Effector memory CD8-positive, alpha-beta T cell (primary cell): Measurements from ENCODE around the gene SAMD8.
"Not testable (repeated sequence)": the region's sequence is repeated elsewhere in the genome, so short reads cannot be mapped to it uniquely, and the experiment has no call there.

ENCODE experiments used
- ATAC-seq: fragments of 150-1000 bp; cut with Tn5 transposase; replicated peaks from 2 replicates; pipeline ENCODE4 v1.10.0; 2021; ENCODE audit warnings: mild to moderate bottlenecking, moderate library complexity
- DNase-seq, 3 experiments: peaks; one replicate each; pipeline ENCODE4 v3.0.0; 2021
- H3K27ac Mint-ChIP-seq, 2 donors: one replicate each; pipeline ENCODE4 v1.8.0; 2022; ENCODE audit warnings: mild to moderate bottlenecking in 2 of 2, mixed read lengths in 2 of 2, moderate library complexity in 2 of 2
- H3K27me3 Mint-ChIP-seq, 2 donors: one replicate each; pipeline ENCODE4 v1.8.0; 2022; ENCODE audit warnings: mixed read lengths in 2 of 2
- H3K36me3 Mint-ChIP-seq: one replicate; pipeline ENCODE4 v1.8.0; 2022; ENCODE audit warnings: mild to moderate bottlenecking, moderate library complexity, mixed read lengths; ENCODE audit not compliant: insufficient read depth
- H3K4me1 Mint-ChIP-seq, 2 donors: one replicate each; pipeline ENCODE4 v1.8.0; 2022; ENCODE audit warnings: low read depth in 2 of 2, mixed read lengths in 2 of 2
- H3K4me3 Mint-ChIP-seq, 2 donors: one replicate each; pipeline ENCODE4 v1.8.0; 2022; ENCODE audit warnings: mild to moderate bottlenecking in 2 of 2, mixed read lengths in 2 of 2, moderate library complexity in 2 of 2
- H3K9me3 Mint-ChIP-seq, 2 donors: one replicate each; pipeline ENCODE4 v1.8.0; 2022; ENCODE audit warnings: mixed read lengths in 2 of 2

The SAMD8 gene

GRCh38 chr10:75206638-75207037 lies 95.2 kb downstream of the SAMD8 start:
- H3K27ac Mint-ChIP-seq, H3K9me3 Mint-ChIP-seq, H3K4me3 Mint-ChIP-seq, H3K27me3 Mint-ChIP-seq, DNase-seq, ATAC-seq: not testable (repeated sequence)
- peaks cover 16% of the 10 kb centered on the region for H3K36me3 Mint-ChIP-seq
- H3K4me1 Mint-ChIP-seq: peaks cover 6 to 12% of the 10 kb centered on the region in 2 donors

GRCh38 chr10:75207079-75207856 lies 95.8 kb downstream of the SAMD8 start:
- DNase-seq (no peak), ATAC-seq (no peak)
- no peak overlapping the region for H3K4me3 Mint-ChIP-seq
- peaks cover 17% of the 10 kb centered on the region for H3K36me3 Mint-ChIP-seq
- H3K27ac Mint-ChIP-seq: no peak overlapping the region
- no peaks in the 10 kb centered on the region for H3K9me3 Mint-ChIP-seq
- no peaks in the 10 kb centered on the region for H3K27me3 Mint-ChIP-seq
- peaks cover 8 to 17% of the 10 kb centered on the region in 2 donors for H3K4me1 Mint-ChIP-seq

GRCh38 chr10:75207857-75208144 lies 96.3 kb downstream of the SAMD8 start:
- Mint-ChIP-seq H3K9me3 (no peaks in the 10 kb centered on the region), H3K4me1 (peaks cover 10 to 23% of the 10 kb centered on the region in 2 donors), H3K4me3 (no peak overlapping the region), H3K27ac (no peak overlapping the region), H3K36me3 (peaks cover 22% of the 10 kb centered on the region), H3K27me3 (no peaks in the 10 kb centered on the region)
- DNase-seq (no peak), ATAC-seq (no peak)

GRCh38 chr10:75208181-75208580 lies 96.7 kb downstream of the SAMD8 start:
- Mint-ChIP-seq H3K36me3 (peaks cover 26% of the 10 kb centered on the region), H3K9me3 (no peaks in the 10 kb centered on the region), H3K27ac (no peak overlapping the region), H3K27me3 (no peaks in the 10 kb centered on the region), H3K4me3 (peak overlapping the region in 1 of 2 donors; percentile 38), H3K4me1 (peaks cover 10 to 26% of the 10 kb centered on the region in 2 donors)
- no peak for ATAC-seq
- DNase-seq: no peak

- Mint-ChIP-seq H3K27me3 (no peaks in the 10 kb centered on the region), H3K9me3 (no peaks in the 10 kb centered on the region), H3K4me1 (peaks cover 10 to 26% of the 10 kb centered on the region in 2 donors), H3K36me3 (peaks cover 34% of the 10 kb centered on the region), H3K4me3 (peak overlapping the region; percentile 92 to 94), H3K27ac (peak overlapping the region; percentile 97 to 99)
- DNase-seq (no peak), ATAC-seq (no peak)
These were observed 97.8 kb downstream of the SAMD8 start for GRCh38 chr10:75209086-75209920.

GRCh38 chr10:75209921-75210281 lies 98.4 kb downstream of the SAMD8 start:
- Mint-ChIP-seq H3K27me3 (no peaks in the 10 kb centered on the region), H3K9me3 (no peaks in the 10 kb centered on the region), H3K36me3 (peaks cover 40% of the 10 kb centered on the region), H3K4me3 (peak overlapping the region; percentile 92 to 94), H3K4me1 (peaks cover 10 to 26% of the 10 kb centered on the region in 2 donors), H3K27ac (peak overlapping the region; percentile 97 to 99)
- DNase-seq (peak; percentile 67 to 78 (median 71)), ATAC-seq (peak; percentile 60)

- peak within 1 kb of the TSS; percentile 92 to 94 for H3K4me3 Mint-ChIP-seq
- ATAC-seq (peak; percentile 79), DNase-seq (peak; percentile 96 to 99 (median 98))
- peak within 1 kb of the TSS; percentile 97 to 99 for H3K27ac Mint-ChIP-seq
- H3K9me3 Mint-ChIP-seq: no peaks in the 10 kb centered on the region
- H3K36me3 Mint-ChIP-seq: peaks cover 45% of the 10 kb centered on the region
- H3K27me3 Mint-ChIP-seq: no peaks in the 10 kb centered on the region
- H3K4me1 Mint-ChIP-seq: peaks cover 10 to 26% of the 10 kb centered on the region in 2 donors
These were observed 99.0 kb downstream of the SAMD8 start, which contains the start of gene VDAC2 for GRCh38 chr10:75210282-75211006. Gene VDAC2 (plus strand): TSS chr10:75210796. CDS start chr10:75211159, 363 bp downstream.

GRCh38 chr10:75211007-75211691 lies 99.7 kb downstream of the SAMD8 start:
- peak overlapping the region; percentile 92 to 94 for H3K4me3 Mint-ChIP-seq
- no peaks in the 10 kb centered on the region for H3K27me3 Mint-ChIP-seq
- H3K4me1 Mint-ChIP-seq: peaks cover 13 to 31% of the 10 kb centered on the region in 2 donors
- DNase-seq: peak in 2 of 3 experiments; percentile 3 to 8
- ATAC-seq: no peak
- peak overlapping the region; percentile 97 to 99 for H3K27ac Mint-ChIP-seq
- peaks cover 52% of the 10 kb centered on the region for H3K36me3 Mint-ChIP-seq
- no peaks in the 10 kb centered on the region for H3K9me3 Mint-ChIP-seq

GRCh38 chr10:75212343-75212742 lies 100.9 kb downstream of the SAMD8 start:
- Mint-ChIP-seq H3K9me3 (no peaks in the 10 kb centered on the region), H3K27me3 (no peaks in the 10 kb centered on the region), H3K27ac (peak overlapping the region; percentile 49 to 78), H3K4me1 (peaks cover 14 to 38% of the 10 kb centered on the region in 2 donors), H3K4me3 (peak overlapping the region; percentile 92 to 94), H3K36me3 (peaks cover 64% of the 10 kb centered on the region)
- no peak for DNase-seq
- no peak for ATAC-seq

GRCh38 chr10:75220274-75220673 lies 108.8 kb downstream of the SAMD8 start:
- Mint-ChIP-seq H3K27ac (peak overlapping the region in 1 of 2 donors; percentile 49), H3K36me3 (peaks cover 97% of the 10 kb centered on the region), H3K27me3 (no peaks in the 10 kb centered on the region), H3K9me3 (no peaks in the 10 kb centered on the region), H3K4me1 (peaks cover 22 to 55% of the 10 kb centered on the region in 2 donors), H3K4me3 (no peak overlapping the region)
- no peak for ATAC-seq
- DNase-seq: no peak

GRCh38 chr10:75221492-75221891 lies 110.0 kb downstream of the SAMD8 start:
- H3K27ac Mint-ChIP-seq: peak overlapping the region; percentile 44 to 83
- not testable (repeated sequence) for H3K4me3 Mint-ChIP-seq, DNase-seq, H3K27me3 Mint-ChIP-seq, H3K9me3 Mint-ChIP-seq, ATAC-seq
- H3K4me1 Mint-ChIP-seq: peaks cover 19 to 51% of the 10 kb centered on the region in 2 donors
- H3K36me3 Mint-ChIP-seq: peaks cover 97% of the 10 kb centered on the region

- H3K36me3 Mint-ChIP-seq: peaks cover 97% of the 10 kb centered on the region
- no peaks in the 10 kb centered on the region for H3K9me3 Mint-ChIP-seq
- no peak overlapping the region for H3K4me3 Mint-ChIP-seq
- H3K27me3 Mint-ChIP-seq: no peaks in the 10 kb centered on the region
- H3K27ac Mint-ChIP-seq: peak overlapping the region; percentile 76 to 83
- ATAC-seq: no peak
- DNase-seq: no peak
- peaks cover 23 to 48% of the 10 kb centered on the region in 2 donors for H3K4me1 Mint-ChIP-seq
These were observed 112.1 kb downstream of the SAMD8 start for GRCh38 chr10:75223507-75223906.

- peaks cover 97% of the 10 kb centered on the region for H3K36me3 Mint-ChIP-seq
- H3K27ac Mint-ChIP-seq: peak overlapping the region; percentile 62 to 90
- H3K4me3 Mint-ChIP-seq: no peak overlapping the region
These were observed 114.6 kb downstream of the SAMD8 start for GRCh38 chr10:75226095-75226494.

More at GRCh38 chr10:75226095-75226494, 114.6 kb downstream of the SAMD8 start:
- ATAC-seq (no peak), DNase-seq (no peak)
- Mint-ChIP-seq H3K9me3 (no peaks in the 10 kb centered on the region), H3K27me3 (no peaks in the 10 kb centered on the region), H3K4me1 (peaks cover 31 to 46% of the 10 kb centered on the region in 2 donors)
